ENCODE measurements around the gene LRBA.

GRCh38 chr4:150710770-150711375, 304.2 kb downstream of the LRBA start:
- no peak for TF ChIP-seq CTCF (IDR thresholded peaks at IDR 0.05 in 2 of 3, conservative IDR thresholded peaks at IDR 0.05 in 1 of 3; ENCODE audit: insufficient read depth in 2 of 3, low read depth in 1 of 3, low read length in 3 of 3)
- TF ChIP-seq NFE2 (IDR thresholded peaks at IDR 0.05; ENCODE audit: low read depth) = no peak
- no peak for TF ChIP-seq TCF7 (IDR thresholded peaks at IDR 0.05; ENCODE audit: borderline replicate concordance)
- no peak for TF ChIP-seq HDGF (IDR thresholded peaks at IDR 0.05)
- TF ChIP-seq ZBTB26 (CRISPR knock-in tag; IDR thresholded peaks at IDR 0.05) = no peak
- TF ChIP-seq BHLHE40 (IDR thresholded peaks at IDR 0.05; ENCODE audit: low read length) = no peak
- TF ChIP-seq MED1 (CRISPR knock-in tag; IDR thresholded peaks at IDR 0.05; ENCODE audit: borderline replicate concordance) = no peak
- no peak for TF ChIP-seq ZNF274 (IDR thresholded peaks at IDR 0.05; ENCODE audit: borderline replicate concordance, low read depth, low read length)
- TF ChIP-seq ETV6 (IDR thresholded peaks at IDR 0.05; ENCODE audit: borderline replicate concordance in 1 of 2, low read depth in 2 of 2, low read length in 1 of 2) = no peak
- no peak for TF ChIP-seq ETV6 (CRISPR knock-in tag; IDR thresholded peaks at IDR 0.05; ENCODE audit: borderline replicate concordance)
- TF ChIP-seq POLR2AphosphoS5 (IDR thresholded peaks at IDR 0.05; ENCODE audit: control insufficient read depth, insufficient read depth, low read depth, low read length) = no peak
- no peak for TF ChIP-seq MNT (conservative IDR thresholded peaks at IDR 0.05)
- TF ChIP-seq TARDBP (IDR thresholded peaks at IDR 0.05) = no peak
- no peak for TF ChIP-seq HOMEZ (CRISPR knock-in tag; IDR thresholded peaks at IDR 0.05)

Measured in K562 (cell line).